GM23338 (cell line): ENCODE data around the gene CCDC170.

ENCODE experiments used
- CTCF ChIP-seq, 2 experiments: fragments of 200-600 bp in 1 of 2; sonication (generic) in 1 of 2; conservative IDR thresholded peaks; 2 replicates each; pipeline versions ENCODE4 v1.5.1 to v1.6.1; 2016 to 2017; ENCODE audit warnings: antibody characterized with exemption in 2 of 2, low read depth in 2 of 2, mild to moderate bottlenecking in 2 of 2, moderate library complexity in 1 of 2
- REST ChIP-seq: IDR thresholded peaks from one replicate; pipeline ENCODE4 v1.6.1; 2018; ENCODE audit warnings: antibody characterized with exemption; ENCODE audit not compliant: unreplicated experiment

GRCh38 chr6:151589667-151590066 is 95.8 kb downstream of the CCDC170 start:
- TF ChIP-seq CTCF (conservative IDR thresholded peaks at IDR 0.05; ENCODE audit: low read depth in 2 of 2): no peak
- no peak for TF ChIP-seq REST
